Pericardium fibroblast (primary cell): ENCODE measurements around the gene NFE2L3. TPM values are rescaled to one million over a fixed set of nuclear protein-coding genes. Genes with fewer than 3 reads are reported as not detected.

Experiments used
- total RNA-seq: library from RNA; depleted of rRNA; stranded (reverse); fragments of >200 nt; gene quantifications from 2 replicates; pipeline ENCODE4 v1.2.3, GENCODE V29; 2015

NFE2L3 gene
- 1.1 and 1.3 TPM in 2 replicates for total RNA-seq

GRCh38 chr7:26151953-26152781, at the start of gene NFE2L3:
NFE2L3 (plus strand) TSS chr7:26152198; CDS start chr7:26152499, 301 bp downstream.

GRCh38 chr7:26200444-26201246, 48.6 kb downstream of the NFE2L3 start, which contains the start of gene HNRNPA2B1:
HNRNPA2B1 (minus strand) TSS chr7:26200746; CDS start chr7:26200577, 169 bp downstream.

GRCh38 chr7:26201247-26202018, 49.4 kb downstream of the NFE2L3 start, which contains the start of gene CBX3:
CBX3 (plus strand) TSS chr7:26201745; CDS start chr7:26202999, 1,254 bp downstream.

Other genes starting within 250 kb of the NFE2L3 start
- gene HNRNPA2B1, start 48.5 kb downstream of the NFE2L3 start, total RNA-seq, result 109 and 128 TPM in 2 replicates
- 78.4 and 84.1 TPM in 2 replicates for gene CBX3, start 49.5 kb downstream of the NFE2L3 start, total RNA-seq
- gene SNX10, start 139.7 kb downstream of the NFE2L3 start, total RNA-seq, result not detected in 2 replicates